CD4-positive, alpha-beta T cell treated with Interferon gamma for 1 hour (primary cell): ENCODE data around the gene SPECC1.
"Not testable (repeated sequence)": the region's sequence is repeated elsewhere in the genome, so short reads cannot be mapped to it uniquely, and the experiment has no call there.

Source experiments
- DNase-seq: peaks from one replicate; pipeline ENCODE4 v3.0.0-alpha.2; 2020

SPECC1 gene

DNA sequence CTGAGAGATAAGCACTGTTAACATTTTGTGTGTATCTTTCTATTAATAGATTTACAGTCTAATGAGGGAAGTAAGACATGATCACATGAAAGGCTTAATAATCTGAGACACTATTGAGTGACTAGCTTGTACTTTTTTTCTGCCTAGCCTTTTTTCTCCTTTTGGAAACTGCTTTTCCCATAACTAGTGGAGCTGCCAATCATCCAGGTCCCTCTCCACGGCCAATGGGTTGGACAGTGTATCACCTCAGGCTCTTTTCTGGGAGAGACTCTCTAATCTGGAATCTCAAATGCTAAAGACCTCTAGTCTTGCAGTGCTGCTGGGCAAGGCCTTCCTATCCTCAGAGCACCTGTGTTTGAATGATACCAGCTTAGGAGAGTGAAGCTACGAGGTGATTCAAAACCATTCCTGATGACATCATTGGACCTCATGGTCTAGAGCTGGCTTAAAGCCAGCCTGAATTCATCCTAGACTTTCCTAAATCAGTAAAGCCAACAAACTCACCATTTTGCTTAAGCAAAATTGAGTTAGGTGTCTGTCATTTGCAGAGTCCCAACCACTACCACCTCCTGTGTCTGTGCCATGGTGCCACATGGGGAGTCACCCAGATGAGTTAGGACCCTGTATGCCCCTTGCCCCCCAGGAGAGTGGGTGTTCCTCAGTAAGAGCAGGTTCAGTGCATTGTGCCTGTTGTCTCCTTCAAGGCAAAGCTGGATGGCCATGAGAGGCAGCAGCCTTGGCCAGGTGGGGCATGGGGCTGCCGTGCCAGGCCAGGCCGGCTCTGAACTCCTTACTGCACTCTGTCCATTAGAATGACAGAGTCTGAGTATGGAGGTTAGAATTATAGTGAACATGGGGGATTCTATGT, 62.9 kb downstream of the SPECC1 start:
- no peak for DNase-seq

DNA sequence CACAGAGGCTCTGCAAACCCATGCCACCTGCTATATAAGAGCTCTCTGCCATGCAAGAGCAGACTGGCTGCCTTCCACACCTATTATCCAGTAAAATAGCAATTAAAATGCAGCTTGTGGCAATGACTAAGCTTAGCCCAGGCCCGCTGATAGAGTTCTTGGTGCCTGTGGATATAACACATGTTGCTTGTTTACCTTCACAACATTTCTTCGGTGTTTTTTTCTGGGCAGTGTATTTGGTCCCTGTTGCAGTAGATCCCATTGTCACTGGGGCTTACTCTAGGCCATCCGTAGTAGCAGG, 63.5 kb downstream of the SPECC1 start:
- no peak for DNase-seq

DNA sequence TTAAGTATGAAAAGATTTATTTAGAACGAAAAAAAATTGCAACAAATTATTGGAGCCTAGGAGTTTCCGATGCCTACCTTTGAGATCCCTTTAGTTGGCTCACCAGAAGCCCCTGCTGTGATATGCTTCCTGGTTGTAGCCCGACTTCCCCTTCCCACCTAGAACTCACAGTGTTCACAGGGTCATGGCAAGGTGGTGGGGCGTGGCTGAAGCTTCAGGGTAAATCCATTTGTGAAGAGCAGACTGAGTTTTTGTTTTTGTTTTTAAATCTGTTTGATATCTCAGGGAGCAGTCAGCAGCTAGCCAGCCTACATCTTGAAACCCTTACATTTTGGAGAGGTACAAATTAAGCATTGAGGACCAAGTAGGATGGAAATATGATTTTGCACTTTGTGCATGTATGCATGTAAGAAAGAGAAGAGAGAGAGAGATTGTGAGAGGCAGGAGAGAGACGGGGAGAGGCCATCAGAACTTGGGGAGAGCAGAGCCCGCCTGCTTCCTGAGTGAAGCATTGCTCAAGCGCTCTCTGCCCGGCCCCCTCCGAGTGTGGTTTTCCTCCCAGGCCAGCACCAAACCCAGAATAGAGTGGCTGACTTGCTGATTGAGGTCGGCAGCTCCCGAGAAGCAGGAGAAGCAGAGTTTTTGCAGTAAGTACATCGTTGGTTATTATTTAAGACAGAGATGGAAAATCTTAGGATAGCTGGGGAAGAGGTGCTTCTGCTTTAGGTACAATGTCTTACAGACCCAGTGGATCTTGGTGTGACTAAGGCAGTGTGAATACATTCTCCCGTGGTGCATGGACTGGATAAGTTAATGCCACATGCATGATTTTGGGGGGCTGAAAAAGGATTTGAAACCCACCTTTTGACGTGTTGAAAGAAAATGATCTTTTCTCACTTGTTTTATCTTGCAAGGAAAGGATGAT, 64.2 kb downstream of the SPECC1 start:
- peak; percentile 28 for DNase-seq

DNA sequence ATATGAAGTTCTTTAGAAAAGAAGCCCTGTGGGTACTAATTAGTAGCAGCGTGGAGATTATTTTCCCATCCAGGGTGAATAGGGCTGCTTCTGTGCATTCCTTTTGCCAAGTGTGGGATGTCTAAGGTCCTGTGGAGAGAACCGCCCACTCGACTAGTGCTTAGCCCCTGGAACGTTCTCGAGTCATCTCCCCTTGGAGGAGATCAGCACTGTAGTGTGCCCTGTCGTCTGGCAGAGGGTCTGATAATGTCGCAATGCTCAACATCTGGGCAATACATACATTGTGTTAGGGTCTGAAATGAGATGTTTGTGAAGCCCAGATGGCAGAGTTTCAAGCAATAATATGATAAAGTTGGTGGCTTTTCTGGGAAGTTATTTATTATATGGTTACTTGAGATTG, 64.8 kb downstream of the SPECC1 start:
- DNase-seq, result no peak

DNA sequence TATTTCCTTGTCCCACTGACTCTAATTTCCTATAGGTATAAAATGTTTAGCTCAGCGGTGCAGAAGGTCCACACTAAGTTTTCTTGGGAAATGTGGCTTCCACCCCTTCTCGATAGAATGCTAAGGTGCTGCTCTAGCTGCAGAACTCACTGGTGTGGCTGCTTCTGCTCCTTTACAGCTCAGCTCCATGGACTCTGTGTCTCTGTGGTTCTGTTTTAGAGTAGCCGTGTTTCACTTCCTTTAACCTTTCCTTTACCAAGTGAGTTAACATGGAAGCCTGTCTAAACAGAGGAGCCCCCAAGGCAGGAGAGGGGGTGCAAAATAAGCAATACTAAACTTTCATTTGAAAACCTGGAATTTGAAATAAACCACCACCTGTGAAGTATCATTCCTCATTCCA, 65.3 kb downstream of the SPECC1 start:
- DNase-seq, result no peak

DNA sequence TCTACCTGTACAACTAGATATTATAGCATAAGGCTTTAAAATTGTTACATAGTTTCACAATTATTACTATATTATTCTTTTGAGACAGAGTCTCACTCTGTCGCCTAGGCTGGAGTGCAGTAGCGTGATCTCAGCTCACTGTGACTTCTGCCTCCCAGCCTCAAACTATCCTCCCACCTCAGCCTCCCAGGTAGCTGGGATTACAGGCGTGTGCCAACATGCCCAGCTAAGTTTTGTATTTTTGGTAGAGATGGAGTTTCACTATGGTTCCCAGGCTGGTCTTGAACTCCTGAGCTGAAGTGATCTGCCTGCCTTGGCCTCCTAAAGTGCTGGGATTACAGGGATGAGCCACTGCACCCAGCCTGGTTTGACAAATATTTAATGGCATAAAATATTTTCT, 67.0 kb downstream of the SPECC1 start:
- DNase-seq, result not testable (repeated sequence)

DNA sequence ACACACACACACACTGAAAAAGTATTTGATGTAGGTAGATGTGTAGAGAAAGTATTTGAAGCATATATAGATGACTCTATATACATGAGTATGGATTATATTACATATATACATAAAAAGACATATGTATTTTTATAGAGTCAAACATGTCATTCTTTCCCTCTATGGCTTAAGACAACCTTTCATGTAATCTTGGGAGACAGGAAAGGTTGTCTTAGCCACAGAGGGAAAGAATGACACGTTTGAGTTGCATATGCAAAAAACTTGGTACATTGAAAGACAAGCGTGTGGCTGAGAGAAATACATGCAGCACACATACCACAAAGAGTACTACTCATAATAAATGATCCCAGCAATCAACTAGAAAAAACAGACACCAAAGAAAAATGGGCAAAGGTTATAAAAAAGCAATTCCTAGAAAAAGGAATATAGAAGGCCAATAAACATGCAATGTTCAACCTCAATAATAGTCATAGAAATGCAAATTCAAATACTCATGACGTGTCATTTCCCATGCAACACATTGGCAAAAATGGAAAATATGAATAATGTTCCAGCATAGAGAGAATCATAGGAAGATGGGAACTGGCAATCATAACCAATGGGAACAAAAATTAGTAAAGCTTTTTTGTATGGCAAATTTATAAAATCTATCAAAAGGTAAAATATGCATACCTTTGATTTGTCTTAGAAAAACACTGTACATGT, 69.0 kb downstream of the SPECC1 start:
- no peak for DNase-seq

DNA sequence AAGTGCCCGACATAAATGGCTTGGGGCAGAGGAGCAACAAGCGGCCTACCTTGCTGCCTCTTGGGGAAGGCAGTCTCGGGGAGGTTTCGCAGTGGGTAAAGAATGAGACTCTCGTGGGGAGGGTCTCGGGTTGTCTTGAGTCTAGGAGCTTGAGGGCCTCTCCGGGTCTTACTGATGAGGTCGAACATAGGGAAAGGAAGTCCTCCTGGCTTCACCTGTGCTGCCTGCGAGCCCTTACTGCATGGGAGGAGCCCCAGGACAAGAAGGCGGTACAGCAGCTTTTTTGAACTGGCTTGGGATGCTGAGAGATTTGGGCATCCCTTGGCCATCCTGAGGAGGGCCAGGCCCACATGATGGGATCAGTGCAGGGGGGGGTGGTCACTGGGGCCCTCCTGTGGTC, 71.4 kb downstream of the SPECC1 start:
- no peak for DNase-seq

DNA sequence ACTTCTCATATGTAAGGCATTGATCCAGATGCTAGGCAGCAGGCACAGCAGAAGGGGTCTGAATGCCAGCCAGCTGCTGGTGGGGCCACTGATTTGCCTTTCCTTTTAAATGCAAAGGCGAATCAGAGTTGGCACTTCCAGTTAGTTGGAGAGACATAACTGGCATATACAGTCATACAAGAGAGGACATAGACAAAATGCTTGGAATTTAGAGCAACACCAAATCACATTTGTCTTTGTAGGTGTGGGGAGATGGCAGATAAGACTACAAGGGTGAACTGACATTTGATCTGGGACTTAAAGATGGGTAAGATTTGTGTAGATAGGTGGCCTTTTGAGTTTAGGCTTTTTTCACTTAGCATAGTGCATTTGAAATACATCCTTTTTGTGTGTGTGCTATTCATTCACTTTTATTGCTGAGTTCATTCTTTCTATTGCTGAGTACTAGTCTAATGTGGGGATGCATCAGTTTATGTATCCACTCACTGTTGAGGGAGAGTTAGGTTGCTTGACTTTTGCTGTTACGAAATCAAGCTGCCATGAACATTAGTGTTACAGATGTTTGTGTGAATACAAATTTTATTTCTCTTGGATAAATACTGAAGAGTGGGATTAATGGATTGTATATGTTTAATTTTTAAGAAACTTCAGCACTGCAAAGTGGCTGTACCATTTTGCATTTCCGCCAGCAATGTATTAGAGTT, 74.1 kb downstream of the SPECC1 start:
- DNase-seq, result no peak

DNA sequence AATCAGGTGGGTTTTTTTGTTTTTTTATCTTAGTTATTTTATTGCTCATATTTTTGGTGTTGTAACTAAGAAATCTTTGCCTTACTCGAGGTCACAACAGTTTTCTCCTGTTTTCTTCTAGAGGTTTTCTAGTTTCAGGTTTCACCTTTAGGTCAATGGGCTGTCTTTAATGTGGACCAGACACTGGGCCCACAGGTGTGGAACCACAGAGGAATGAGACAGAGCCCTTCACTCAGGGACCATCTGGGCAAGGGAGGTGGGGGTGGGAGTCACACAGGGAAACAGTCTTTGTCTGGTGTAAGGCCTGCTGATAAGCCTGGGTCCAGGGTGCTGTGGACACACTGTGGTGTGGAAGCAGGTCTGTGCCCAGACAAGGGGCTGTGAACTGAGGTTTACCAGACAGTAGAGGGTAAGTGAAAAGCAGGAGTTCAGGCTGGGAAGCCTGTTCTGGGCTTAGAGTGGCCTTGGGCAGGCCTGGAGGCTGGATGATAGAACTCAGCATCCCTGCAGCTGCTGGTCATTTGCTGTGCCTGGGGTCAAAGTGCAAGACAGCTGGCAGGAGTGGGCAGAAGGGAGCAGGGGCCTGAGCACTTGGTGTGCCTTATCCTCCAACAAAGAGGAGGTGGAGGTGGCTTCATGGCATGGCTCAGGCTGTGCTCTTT, 75.6 kb downstream of the SPECC1 start:
- DNase-seq, result no peak

DNA sequence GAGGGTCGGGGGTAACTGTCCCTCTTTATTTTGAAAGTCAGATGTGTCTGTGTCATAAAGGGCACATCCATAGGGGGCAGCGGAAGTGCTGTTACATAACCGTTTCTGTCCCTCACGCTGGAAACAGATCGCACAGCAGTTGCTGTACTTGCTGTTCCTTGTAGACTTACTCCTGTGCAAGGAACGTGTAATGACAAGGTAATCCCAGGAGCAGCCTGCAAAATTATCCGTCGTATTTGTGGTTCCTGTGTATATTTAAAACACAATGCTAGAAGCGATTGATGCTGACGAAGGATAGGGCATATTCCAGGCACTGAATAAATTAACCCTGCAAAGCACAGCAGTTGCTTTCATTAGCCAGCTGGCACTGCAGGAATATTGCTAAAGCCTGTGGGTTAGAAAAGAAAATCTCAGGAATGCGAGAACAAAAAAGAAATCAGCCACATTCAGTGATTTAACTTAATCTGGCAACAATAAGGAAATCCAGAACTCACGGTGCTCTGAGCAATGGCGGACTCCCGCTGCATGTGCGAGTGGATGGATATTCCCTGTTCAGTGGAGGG, 76.2 kb downstream of the SPECC1 start:
- no peak for DNase-seq

DNA sequence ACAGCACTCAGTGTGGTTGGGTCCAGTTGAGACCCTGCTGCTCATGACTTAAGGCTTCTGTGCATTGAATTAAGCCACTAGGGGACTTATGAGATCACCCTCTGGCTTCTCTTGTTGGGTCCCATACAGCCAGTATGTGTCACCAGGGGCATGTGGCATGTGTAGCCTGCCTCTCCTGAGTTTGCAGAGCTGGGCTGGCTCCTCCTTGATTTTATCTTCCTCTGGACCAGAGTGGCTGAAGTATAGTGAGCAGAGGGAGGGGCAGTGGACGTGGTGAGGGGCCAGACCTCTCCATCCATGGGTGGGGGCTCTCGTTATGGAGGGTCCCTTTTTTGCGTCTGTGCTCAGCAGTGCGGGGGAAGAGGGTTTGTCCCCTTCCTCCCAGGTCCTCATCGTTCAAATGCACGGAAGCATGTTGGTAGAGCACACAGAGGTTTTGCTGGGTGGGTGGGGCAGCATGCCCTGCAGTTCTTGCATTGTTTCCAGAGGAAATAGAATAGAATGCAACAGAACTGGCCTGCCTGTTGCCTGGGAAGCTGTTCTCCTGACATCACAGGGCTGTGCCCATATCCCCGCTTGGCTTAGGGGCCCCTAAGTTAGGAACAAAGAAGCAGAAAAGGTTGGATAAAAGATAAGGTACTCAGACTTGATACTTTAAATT, 77.4 kb downstream of the SPECC1 start:
- DNase-seq, result no peak

DNA sequence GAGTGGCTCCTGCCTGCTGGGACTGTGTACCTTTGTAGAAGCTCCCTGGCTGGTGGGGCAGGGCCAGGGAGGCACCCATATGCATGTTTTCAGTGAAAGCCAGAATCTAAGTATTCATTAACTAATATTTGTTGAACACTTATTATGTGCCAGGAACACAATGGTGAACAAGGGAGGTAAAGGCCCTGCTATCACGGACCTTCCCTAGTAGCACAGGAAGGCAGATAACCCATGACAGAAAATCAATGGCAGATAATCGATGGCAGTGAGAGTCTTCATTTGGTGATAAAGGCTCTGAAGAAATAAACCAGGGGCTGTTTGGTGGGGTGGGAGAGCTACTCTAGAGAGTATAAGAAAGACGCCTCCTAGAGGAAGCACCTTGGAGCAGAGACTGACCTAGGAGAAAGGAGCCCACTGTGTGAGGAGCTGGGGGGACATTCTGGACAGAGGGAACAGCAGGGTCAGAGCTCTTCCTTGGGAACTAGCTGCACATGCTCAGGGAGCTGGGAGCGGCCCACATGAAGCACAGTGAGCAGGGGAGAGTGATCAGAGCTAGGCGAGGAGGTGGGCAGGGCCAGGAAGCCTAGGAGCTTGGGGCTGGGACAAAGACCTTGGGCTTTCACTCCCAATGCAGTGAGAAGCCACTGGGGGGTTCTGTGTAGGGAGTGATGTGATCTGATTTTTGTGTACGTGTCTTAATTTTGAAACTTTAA, 78.5 kb downstream of the SPECC1 start:
- no peak for DNase-seq

DNA sequence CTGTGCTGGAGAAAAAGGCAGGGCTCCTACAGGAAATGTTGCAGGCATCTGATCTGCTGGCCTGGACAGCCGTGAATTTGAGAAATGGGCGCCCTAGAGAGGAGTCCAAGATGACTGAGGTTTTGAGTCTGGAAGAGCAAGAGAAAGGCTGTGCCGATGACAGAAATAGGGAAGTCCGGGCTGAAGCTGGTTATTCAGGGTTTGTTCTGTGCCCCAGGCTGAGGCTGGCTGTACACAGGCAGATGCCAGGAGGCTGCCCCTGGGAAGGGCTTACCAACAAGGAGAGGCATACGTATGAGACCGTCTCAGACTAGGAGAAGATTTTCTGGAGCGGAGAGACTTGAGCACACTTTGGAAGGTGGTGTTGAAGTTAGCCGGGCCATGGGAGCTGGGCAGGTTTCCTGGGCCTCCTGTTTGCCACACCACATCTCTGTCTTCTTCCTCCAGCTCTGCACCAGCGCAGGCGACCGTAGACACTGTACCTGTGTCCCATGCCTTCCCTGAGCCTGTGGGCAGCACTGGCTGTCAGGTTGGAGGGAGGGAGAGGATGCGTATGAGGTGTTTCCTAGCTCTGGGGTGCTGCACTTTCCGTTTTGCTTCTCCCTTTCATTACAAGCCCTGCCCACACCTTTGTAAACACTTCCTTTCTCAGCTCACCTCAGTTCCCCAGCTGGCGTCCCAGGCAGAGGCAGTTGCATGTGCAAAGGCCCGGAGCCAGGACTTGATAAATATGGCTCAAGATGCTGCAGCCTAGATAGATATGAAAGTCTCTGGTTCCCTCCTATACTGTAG, 80.8 kb downstream of the SPECC1 start:
- DNase-seq, result no peak

DNA sequence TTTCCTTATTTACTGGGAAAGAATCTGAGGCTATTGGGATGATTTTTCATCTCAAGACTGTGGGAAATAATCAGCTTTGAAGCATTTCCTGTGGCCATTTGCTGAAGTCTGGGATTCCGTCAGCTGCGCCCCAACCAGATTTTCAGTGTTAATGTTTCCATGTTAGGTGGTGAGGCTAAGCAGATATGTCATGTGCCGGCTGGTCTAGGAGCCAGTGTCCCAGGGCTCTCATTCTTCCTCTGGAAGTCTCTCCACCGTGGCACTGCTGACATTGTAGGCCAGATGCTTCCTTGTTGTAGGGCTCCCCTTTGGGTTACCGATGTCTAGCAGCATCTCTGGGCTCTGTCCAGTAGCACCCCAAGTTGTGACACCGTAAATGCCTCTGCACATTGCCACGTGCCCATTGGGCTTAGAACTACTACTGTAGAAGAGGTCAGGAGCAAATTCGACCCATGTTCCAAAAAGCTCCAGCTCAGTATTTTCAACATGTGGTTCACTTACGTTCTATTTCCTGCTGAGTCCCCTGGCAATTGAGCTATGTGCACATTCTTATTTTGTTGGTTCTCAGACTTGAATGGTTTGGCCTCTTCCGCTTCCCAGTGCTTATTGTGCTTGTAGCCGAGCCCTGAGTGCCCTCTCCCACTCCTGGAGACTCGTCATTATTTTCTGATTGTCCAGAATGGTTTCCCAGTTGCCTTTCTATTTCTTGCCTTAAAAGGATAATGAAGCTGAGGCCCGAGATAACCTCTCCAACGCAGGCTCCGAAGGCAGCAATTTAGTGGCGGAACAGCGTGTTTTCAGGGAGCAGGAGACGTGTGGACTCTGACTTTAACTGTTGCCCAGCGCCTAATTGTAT, 82.2 kb downstream of the SPECC1 start:
- no peak for DNase-seq

DNA sequence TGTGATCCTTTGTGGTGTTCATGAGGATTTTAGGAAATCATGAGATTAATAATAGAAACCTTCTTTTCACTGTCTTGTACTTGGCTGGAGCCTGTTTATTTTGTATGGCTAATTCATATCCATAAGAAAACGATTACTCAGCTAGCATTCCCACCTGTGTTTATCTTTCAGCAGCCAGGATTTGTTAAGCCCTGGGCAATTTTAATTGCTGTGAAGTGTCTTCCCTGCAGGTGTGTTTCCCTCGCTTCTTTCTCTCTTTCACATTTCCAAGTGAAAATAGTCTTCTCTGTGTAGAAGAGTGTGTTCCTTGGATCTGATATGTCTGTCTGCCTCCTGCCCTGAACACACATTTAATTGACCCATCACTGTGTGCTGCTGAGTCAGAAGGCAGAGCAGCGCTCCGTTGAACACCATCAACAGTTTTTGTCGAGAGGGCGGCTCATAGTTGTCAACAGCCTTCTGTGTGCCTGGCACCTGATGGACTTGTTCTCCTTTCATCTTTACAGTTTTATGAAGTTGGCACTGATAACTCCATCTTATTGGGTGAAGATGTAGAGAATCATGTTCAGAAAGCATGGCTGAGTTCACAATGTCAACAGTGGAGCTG, 83.2 kb downstream of the SPECC1 start:
- no peak for DNase-seq

DNA sequence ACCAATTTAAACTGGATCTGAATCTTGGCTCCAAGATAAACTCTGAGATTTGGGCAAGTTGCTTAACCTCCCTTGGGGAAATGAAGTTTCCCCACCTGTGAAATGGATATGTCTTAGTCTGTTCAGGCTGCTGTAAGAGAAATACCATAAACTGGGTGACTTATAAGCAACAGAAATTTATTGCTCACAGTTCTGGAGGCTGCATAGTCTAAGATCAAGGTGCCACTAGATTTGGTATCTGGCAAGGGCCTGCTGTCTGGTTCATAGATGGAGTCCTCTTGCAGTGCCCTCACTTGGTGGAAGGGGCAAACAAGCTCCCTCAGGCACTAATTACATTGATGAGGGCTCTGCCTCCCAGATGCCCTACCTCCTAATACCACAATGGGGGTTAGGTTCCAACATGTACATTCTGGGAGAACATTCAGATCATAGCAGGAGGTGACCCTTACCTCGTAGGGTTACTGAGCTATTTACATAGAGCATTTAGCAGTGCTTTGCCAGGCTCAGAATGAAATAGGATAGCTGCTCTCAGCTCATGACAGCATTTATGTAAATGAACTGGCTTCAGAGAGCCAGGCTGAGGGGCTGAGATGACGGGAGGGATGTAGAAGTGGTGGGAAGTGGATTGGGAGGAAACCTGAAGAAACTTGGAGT, 83.9 kb downstream of the SPECC1 start:
- no peak for DNase-seq

DNA sequence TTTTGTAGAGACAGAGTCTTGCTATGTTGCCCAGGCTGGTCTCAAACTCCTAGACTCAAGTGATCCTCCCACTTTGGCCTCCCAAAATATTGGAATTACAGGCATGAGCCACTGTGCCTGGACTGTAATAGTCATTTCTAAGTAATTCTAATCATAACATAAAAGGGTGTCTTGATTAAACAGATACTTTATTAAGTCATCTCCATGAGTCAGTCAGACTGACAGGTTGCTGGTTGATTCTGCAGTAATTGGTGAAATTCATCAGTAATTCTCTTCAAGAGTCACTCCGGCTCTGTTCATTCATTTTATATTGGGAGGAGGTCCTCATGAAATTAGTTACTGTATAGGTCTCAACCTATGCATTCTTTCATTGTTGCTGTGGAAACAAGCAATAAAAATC, 85.6 kb downstream of the SPECC1 start:
- DNase-seq, result no peak
